Cortex of kidney (tissue), 1 donor: Measurements from ENCODE around the gene ZNF576.
"Not testable (repeated sequence)": the region's sequence is repeated elsewhere in the genome, so short reads cannot be mapped to it uniquely, and the experiment has no call there.

Source experiments
- DNase-seq: peaks from one replicate; lab custom pipeline; 2025; lab: John Stamatoyannopoulos, UW

ZNF576 gene

DNA sequence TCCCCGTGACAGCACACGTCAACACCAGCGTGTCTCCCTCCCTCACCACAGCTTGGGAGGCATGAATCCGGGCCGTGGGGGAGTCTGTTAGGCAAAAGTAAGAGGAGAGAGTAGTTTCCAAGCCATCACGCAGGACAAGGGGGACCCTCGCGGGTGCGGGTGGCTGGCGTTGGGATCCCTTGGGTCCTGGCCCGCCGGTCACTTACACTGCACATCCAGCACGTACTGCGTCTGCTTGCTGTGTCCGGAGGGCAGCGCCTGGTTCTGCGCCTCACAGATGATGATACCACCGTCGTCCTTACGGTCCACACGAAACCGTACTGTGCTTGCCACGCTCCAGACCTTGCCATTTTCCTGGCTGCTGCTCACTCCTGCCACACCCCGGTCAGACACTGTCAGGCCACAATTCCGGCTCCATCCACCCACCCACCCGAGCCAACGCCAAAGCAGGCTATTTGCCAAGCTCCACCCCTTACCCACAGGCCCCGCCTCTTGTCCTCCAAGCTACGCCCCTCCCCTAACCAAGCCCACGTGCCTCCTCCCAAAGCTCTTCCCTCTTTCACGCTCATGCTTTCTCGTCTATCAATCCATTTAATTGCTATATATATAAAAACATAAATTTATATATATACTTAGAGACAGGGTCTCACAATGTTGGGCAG, 29.7 kb downstream of the ZNF576 start:
- DNase-seq = no peak

- DNase-seq = no peak
Observed at GRCh38 chr19:43626838-43627237, 30.4 kb downstream of the ZNF576 start.

- DNase-seq = no peak
Observed at GRCh38 chr19:43628646-43629326, 32.4 kb downstream of the ZNF576 start.

DNA sequence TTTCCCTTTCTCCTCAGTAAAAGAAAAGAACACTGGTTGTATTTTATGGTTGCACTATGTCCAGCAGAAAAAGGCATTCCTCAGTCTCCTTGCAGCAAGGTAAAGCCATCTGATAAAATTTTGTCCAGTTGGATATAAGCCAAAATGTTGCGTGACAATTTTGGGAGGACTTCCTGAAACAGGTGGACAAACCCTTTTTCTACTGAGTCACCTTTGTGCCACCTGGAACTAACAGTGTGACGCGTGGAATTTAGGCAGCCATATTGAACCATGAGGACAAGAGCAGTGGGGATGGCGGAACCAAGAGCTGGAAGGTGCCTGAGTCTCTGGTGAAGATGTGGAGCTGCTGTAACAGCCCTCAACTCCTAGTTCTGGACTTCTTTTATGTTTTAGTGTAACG, 35.1 kb downstream of the ZNF576 start:
- DNase-seq = no peak

DNA sequence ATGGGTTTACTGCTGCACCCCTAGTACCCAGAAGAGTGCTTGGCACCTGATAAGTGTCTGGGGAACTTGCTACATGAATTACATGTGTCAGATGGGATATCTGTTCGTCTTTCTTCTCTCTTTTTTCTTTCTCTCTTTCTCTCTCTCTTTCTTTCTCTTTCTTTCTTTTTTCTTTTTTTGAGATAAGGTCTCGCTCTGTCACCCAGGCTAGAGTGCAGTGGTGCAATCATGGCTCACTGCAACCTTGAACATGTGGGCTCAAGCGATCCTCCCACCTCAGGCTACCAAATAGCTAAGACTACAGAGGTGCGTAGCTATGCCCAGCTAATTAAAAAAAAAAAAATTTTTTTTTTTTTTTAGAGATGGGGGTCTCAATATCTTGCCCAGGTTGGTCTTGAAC, 37.1 kb downstream of the ZNF576 start:
- no peak for DNase-seq

- no peak for DNase-seq
Observed at GRCh38 chr19:43634068-43634467, 37.7 kb downstream of the ZNF576 start.

- DNase-seq = no peak
Observed at GRCh38 chr19:43634506-43634871, 38.1 kb downstream of the ZNF576 start.

DNA sequence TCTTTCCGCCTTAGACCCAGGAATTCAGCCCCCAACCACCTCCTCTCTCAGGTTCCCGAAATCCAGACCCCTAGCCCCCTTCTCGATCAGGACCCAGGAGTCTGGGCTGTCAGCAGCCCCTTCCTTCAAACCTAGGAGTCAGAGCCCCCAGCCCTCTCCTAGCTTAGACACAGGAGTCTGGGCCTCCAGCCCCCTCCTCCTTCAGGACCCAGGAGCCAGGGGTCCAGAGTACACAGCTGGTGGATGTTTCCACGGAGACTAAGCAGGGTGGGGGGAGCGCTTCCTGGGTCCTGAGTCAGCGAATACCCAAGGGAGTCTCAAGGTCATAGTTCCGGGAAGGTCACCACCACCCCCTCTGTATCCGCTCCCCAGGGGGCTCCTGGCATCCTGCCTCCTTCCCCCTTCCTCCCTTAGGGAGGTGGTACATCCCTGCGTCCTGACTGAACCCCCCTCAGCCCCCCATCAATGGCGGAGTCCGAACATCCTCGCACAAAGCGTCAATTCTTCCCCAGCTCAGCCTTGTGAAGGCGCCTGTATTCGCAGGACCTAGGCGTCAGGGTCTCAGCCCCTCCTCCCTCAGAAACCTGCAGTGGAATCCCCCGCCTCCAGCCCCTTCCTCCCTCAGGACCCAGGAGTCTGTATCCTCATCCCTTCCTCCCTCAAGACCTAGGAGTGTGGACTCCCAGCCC, 38.6 kb downstream of the ZNF576 start:
- DNase-seq = no peak

DNA sequence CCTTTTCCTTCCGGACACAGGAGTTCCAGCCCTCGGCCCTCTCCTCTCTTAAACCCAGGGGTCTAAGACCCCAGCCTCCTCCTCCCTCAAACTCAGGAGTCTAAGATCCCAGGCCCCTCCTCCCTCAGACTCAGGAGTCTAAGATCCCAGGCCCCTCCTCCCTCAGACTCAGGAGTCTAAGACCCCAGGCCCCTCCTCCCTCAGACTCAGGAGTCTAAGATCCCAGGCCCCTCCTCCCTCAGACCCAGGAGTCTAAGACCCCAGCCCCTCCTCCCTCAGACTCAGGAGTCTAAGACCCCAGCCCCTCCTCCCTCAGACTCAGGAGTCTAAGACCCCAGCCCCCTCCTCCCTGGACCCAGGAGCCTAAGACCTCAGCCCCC, 39.2 kb downstream of the ZNF576 start:
- DNase-seq = not testable (repeated sequence)

GRCh38 chr19:43636121-43636683, 39.8 kb downstream of the ZNF576 start:
- no peak for DNase-seq

GRCh38 chr19:43638214-43638994, 42.0 kb downstream of the ZNF576 start:
- no peak for DNase-seq

- DNase-seq = no peak
Observed at GRCh38 chr19:43638995-43639518, 42.7 kb downstream of the ZNF576 start.

GRCh38 chr19:43639519-43640423, 43.4 kb downstream of the ZNF576 start, which contains the start of gene CADM4:
TSS of gene CADM4 (minus strand) at chr19:43639850. CDS start at chr19:43639790, 60 bp downstream.
- DNase-seq = no peak

- no peak for DNase-seq
Observed at GRCh38 chr19:43640424-43640757, 44.0 kb downstream of the ZNF576 start.

- no peak for DNase-seq
Observed at GRCh38 chr19:43641333-43641732, 44.9 kb downstream of the ZNF576 start.

GRCh38 chr19:43642531-43642930, 46.1 kb downstream of the ZNF576 start:
- DNase-seq = no peak

DNA sequence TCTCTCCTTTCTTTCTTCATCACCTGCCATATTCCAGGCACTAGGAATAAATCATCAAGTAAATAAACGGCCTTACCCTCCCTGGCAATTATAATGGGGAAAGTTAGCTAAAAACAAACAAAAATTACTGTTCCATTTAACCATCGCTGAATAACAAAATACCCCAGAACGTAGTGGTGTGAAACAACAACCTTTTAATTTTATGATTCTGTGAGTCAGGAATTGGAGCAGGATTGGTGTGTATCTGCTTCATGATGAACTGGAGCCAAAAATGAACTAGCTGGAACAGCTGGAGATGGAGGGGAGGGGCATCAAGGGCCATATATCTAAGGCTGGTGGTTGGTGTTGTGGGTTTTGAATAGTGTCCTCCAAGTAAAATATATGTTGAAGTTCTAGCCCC, 46.9 kb downstream of the ZNF576 start:
- DNase-seq = no peak

- DNase-seq = no peak
Observed at GRCh38 chr19:43644181-43644580, 47.8 kb downstream of the ZNF576 start.

- DNase-seq = no peak
Observed at GRCh38 chr19:43648633-43649032, 52.2 kb downstream of the ZNF576 start.

GRCh38 chr19:43649514-43649913, 53.1 kb downstream of the ZNF576 start:
- no peak for DNase-seq

- not testable (repeated sequence) for DNase-seq
Observed at GRCh38 chr19:43650276-43650675, 53.9 kb downstream of the ZNF576 start.
